ENCODE results near the gene PSMG3.

Gene PSMG3

DNA sequence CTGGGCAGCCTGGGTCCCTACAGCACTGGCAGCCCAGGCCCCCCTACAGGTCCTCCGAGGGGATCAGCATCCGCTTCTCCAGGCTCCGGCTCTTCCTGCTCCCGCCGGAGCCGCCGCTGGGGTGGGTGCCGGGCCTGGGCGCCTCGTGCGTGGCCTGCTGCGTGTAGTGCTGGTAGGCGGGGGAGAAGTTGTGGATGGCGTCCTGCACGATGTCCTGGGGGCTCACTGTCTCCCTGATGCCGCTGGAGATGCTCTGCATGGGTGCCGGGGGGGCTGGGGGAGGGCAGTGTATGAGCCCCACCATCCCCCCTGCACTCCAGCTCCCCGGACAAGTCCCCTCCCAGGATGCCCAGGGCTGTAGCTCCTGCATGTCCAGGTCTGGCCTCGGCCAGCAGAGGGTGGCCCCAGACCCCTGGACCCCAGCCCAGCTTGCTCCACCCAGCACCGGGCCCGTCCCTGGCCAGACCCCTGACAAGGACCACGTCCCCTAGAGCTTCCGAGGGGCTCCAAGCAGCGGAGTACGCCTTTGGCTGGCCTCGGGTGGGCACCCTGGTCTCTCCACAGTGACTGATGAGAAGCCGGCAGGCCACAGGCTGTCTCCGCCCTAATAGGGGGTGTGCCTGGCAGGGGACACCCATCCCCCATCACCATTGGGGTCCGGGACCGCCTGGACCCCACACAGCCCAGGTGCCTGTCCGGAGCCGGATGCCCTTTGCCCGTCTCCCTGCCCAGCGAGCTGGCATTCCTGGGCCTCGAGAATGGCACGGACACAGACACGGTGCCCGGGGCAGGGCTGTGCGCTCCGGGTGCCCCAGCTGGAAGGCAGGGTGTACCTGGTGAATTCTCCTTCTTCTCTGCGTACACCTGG is 22.7 kb downstream of the PSMG3 start:
- TF ChIP-seq SIN3A (IDR thresholded peaks at IDR 0.05; ENCODE audit: borderline replicate concordance, insufficient read depth, low read length) = no peak
- TF ChIP-seq, protein P1, sequence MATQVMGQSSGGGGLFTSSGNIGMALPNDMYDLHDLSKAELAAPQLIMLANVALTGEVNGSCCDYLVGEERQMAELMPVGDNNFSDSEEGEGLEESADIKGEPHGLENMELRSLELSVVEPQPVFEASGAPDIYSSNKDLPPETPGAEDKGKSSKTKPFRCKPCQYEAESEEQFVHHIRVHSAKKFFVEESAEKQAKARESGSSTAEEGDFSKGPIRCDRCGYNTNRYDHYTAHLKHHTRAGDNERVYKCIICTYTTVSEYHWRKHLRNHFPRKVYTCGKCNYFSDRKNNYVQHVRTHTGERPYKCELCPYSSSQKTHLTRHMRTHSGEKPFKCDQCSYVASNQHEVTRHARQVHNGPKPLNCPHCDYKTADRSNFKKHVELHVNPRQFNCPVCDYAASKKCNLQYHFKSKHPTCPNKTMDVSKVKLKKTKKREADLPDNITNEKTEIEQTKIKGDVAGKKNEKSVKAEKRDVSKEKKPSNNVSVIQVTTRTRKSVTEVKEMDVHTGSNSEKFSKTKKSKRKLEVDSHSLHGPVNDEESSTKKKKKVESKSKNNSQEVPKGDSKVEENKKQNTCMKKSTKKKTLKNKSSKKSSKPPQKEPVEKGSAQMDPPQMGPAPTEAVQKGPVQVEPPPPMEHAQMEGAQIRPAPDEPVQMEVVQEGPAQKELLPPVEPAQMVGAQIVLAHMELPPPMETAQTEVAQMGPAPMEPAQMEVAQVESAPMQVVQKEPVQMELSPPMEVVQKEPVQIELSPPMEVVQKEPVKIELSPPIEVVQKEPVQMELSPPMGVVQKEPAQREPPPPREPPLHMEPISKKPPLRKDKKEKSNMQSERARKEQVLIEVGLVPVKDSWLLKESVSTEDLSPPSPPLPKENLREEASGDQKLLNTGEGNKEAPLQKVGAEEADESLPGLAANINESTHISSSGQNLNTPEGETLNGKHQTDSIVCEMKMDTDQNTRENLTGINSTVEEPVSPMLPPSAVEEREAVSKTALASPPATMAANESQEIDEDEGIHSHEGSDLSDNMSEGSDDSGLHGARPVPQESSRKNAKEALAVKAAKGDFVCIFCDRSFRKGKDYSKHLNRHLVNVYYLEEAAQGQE (IDR thresholded peaks at IDR 0.05; ENCODE audit: insufficient read depth in 1 of 2, low read depth in 2 of 2, low read length in 2 of 2) = no peak
- no peak for TF ChIP-seq POLR2AphosphoS5 (IDR thresholded peaks at IDR 0.05; ENCODE audit: low read depth, low read length)
- TF ChIP-seq TAF1 (IDR thresholded peaks at IDR 0.05; ENCODE audit: borderline replicate concordance, insufficient read depth, low read length) = no peak
- no peak for TF ChIP-seq FOXP2 (optimal IDR thresholded peaks at IDR 0.05; ENCODE audit: borderline replicate concordance, extremely low read depth, extremely low read length, insufficient read depth)

DNA sequence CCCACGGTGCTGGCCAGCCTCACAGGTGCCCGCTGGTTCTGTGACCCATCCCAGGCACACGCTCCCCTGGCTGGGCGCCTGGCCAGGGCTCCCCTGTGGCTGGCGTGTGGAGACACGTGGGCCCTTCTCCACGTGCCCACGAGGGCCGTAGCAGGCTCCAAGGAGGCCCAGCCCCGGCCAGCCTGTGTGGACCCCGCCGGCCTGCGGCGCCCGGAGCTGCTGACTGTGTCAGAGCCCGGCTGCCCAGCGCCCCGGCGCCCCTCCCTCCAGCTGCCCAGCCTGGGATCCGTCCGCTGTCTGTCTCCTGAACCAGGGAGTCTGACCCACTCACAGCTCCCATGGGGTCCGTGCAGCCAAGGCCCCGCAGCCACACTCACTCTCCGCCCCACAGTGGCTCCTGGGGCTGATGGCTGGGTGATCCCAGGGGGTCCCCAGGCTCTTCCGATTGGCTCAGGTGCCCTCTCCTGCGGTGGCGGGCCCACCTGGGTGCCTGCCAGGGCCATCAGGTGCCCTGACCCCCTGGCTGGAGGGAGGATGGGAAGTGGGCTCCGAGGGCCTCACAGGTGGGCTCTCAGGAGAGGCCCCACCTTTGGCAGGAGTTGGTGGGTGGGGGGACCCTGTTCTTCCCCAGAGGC is 23.4 kb downstream of the PSMG3 start:
- no peak for TF ChIP-seq SIN3A (IDR thresholded peaks at IDR 0.05; ENCODE audit: borderline replicate concordance, insufficient read depth, low read length)
- no peak for TF ChIP-seq TAF1 (IDR thresholded peaks at IDR 0.05; ENCODE audit: borderline replicate concordance, insufficient read depth, low read length)
- no peak for TF ChIP-seq POLR2AphosphoS5 (IDR thresholded peaks at IDR 0.05; ENCODE audit: low read depth, low read length)
- TF ChIP-seq, protein P1 (IDR thresholded peaks at IDR 0.05; ENCODE audit: insufficient read depth in 1 of 2, low read depth in 2 of 2, low read length in 2 of 2) = no peak
- no peak for TF ChIP-seq FOXP2 (optimal IDR thresholded peaks at IDR 0.05; ENCODE audit: borderline replicate concordance, extremely low read depth, extremely low read length, insufficient read depth)

DNA sequence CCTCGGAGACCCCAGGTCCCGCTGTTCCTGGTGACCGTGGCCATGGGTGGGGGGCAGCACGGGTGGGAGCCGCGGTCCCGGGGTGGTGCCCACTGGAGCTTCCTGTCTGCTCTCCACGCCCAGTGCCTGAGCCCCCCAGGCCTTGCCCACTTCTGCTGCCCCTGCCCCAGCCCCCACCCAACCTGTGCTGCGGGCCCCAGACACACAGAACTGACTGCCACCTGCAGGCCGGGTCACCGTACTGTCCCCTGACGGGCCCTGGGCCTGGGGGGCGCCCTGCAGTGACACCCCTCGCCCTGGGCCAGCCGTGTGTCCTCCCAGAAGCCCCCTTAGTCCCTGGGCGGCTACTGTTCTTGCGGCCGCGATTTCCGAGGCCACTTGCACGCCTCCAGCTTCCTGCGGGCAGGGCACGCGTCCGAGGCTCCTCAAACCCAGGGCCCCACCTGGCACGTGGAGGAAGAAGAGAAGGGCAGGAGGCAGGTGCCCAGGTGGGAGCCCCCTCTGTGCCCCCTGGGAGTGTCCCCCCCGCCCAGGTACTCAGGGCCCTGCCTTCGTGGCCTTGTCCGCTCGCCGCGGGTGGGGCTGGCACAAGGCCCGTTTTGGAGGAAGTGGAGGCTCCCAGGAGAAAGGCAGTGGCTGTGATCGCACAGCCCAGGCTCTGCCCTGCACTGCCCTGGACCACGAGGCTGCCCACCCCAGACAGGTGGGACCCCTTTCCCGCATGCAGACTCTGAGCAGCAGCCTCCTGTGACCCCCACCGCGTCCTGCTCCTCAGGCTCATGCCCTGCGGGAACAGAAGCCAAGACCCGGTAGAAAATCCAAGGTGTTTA is 24.2 kb downstream of the PSMG3 start:
- TF ChIP-seq SIN3A (IDR thresholded peaks at IDR 0.05; ENCODE audit: borderline replicate concordance, insufficient read depth, low read length) (no peak), FOXP2 (optimal IDR thresholded peaks at IDR 0.05; ENCODE audit: borderline replicate concordance, extremely low read depth, extremely low read length, insufficient read depth) (no peak), POLR2AphosphoS5 (IDR thresholded peaks at IDR 0.05; ENCODE audit: low read depth, low read length) (no peak), TAF1 (IDR thresholded peaks at IDR 0.05; ENCODE audit: borderline replicate concordance, insufficient read depth, low read length) (no peak)
- TF ChIP-seq, protein P1 (IDR thresholded peaks at IDR 0.05; ENCODE audit: insufficient read depth in 1 of 2, low read depth in 2 of 2, low read length in 2 of 2) = no peak

DNA sequence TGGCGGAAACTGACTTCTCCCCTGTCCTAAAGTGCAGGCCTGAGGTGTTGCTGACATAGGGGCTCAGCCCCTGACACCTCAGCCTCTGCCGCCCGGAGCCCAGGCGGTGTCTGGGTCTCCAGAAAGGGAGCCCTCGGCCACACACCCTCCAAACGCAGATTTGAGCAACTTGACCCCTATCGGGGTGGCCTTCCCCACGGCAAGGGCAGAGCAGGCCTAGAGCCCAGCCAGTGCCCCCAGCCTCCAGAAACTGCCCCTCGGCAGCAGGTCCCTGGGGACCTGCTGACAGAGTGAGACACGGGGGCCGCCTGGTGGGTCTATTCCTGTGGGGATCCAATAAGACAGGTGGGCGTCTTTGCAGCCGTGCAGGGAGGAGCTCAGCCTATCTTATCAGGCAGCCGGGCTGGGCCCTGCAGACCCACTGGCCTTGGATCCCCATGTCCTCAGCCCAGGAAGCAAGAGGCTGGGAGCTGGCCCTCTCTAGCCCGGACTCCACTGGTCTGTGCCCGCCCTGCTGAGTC is 24.9 kb downstream of the PSMG3 start:
- no peak for TF ChIP-seq TAF1 (IDR thresholded peaks at IDR 0.05; ENCODE audit: borderline replicate concordance, insufficient read depth, low read length)
- no peak for TF ChIP-seq POLR2AphosphoS5 (IDR thresholded peaks at IDR 0.05; ENCODE audit: low read depth, low read length)
- no peak for TF ChIP-seq FOXP2 (optimal IDR thresholded peaks at IDR 0.05; ENCODE audit: borderline replicate concordance, extremely low read depth, extremely low read length, insufficient read depth)
